Spinal cord (tissue), 10 donors: ENCODE results near the gene GNAI2. TPM values are rescaled to one million over a fixed set of nuclear protein-coding genes. Genes with fewer than 3 reads are reported as not detected.

Experiments used
- DNase-seq, 6 donors: peaks; one replicate each; pipeline versions ENCODE4 v3.0.0 to v3.0.0-alpha.2; 2013 to 2015; ENCODE audit warnings: low spot score in 6 of 6, low read depth in 4 of 6
- H3K27ac ChIP-seq: one replicate; pipeline ENCODE4 v1.5.1; 2013; ENCODE audit warnings: low read depth, low read length, control low read depth
- H3K27me3 ChIP-seq: one replicate; pipeline ENCODE4 v1.6.1; 2013; ENCODE audit warnings: low read length; ENCODE audit not compliant: control insufficient read depth, insufficient read depth
- H3K36me3 ChIP-seq: one replicate; pipeline ENCODE4 v1.6.1; 2013; ENCODE audit warnings: low read length; ENCODE audit not compliant: control insufficient read depth, insufficient read depth
- H3K4me1 ChIP-seq: one replicate; pipeline ENCODE4 v1.6.1; 2013; ENCODE audit warnings: low read length; ENCODE audit not compliant: control insufficient read depth, insufficient read depth
- H3K4me3 ChIP-seq: one replicate; pipeline ENCODE4 v1.5.1; 2013; ENCODE audit warnings: low read depth, low read length, control low read depth
- H3K9me3 ChIP-seq: one replicate; pipeline ENCODE4 v1.6.1; 2013; ENCODE audit warnings: low read length; ENCODE audit not compliant: control insufficient read depth, insufficient read depth
- WGBS: methylation state at CpG from one replicate; pipeline ENCODE4 v1.1.5; 2013; ENCODE audit warnings: missing lambda C conversion rate; ENCODE audit not compliant: insufficient coverage; 5-methylcytosine and 5-hydroxymethylcytosine counted together
- polyA plus RNA-seq, 2 donors: library from polyadenylated mRNA; unstranded; fragments of 120-200 nt; gene quantifications; one replicate each; pipeline ENCODE4 v1.2.1, GENCODE V29; 2013; ENCODE audit not compliant: insufficient read length in 2 of 2
- total RNA-seq, 2 donors: library from RNA; depleted of rRNA in 1 of 2; stranded (reverse); fragments of 120-200 nt in 1 of 2; fragments of >200 nt in 1 of 2; gene quantifications; one replicate each; pipeline versions ENCODE4 v1.2.3 to v1.2.4, GENCODE V29; 2013 to 2014
- donor health status: healthy.

GNAI2 gene
- total and polyA plus RNA-seq, 4 donors = 123 to 308 (median 264) TPM

DNA sequence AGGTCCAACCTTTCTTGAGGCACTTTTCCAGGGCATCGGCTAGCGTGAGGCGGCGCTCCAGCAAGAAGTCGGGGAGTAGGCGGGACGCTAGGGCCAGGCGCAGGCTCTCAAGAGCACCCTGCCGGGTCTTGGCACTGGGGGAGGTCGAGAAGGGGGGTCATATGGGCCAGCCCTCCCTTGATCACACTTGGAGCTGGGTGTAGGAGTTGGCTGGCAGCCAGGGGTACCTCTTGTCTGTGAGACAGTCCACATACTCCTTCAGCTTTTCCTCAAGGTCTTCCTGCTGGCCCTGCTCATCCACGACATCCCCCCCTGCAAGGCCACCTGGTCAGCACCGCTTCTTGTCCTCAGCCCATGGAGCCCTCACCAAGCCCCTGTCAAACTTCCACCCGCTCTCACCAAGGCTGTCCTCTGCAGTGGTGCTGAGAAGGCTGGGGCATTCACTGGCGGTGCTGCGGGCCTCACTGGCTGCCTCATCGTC, 54.2 kb downstream of the GNAI2 start:
- no peak overlapping the region for H3K4me3 ChIP-seq
- H3K4me1 ChIP-seq = peaks cover 29% of the 10 kb centered on the region
- H3K27me3 ChIP-seq = no peaks in the 10 kb centered on the region
- WGBS = 97% methylated on average over 6 of the region's 16 CpGs
- H3K27ac ChIP-seq = no peak overlapping the region
- no peak for DNase-seq
- no peaks in the 10 kb centered on the region for H3K9me3 ChIP-seq
- H3K36me3 ChIP-seq = peaks cover 53% of the 10 kb centered on the region

DNA sequence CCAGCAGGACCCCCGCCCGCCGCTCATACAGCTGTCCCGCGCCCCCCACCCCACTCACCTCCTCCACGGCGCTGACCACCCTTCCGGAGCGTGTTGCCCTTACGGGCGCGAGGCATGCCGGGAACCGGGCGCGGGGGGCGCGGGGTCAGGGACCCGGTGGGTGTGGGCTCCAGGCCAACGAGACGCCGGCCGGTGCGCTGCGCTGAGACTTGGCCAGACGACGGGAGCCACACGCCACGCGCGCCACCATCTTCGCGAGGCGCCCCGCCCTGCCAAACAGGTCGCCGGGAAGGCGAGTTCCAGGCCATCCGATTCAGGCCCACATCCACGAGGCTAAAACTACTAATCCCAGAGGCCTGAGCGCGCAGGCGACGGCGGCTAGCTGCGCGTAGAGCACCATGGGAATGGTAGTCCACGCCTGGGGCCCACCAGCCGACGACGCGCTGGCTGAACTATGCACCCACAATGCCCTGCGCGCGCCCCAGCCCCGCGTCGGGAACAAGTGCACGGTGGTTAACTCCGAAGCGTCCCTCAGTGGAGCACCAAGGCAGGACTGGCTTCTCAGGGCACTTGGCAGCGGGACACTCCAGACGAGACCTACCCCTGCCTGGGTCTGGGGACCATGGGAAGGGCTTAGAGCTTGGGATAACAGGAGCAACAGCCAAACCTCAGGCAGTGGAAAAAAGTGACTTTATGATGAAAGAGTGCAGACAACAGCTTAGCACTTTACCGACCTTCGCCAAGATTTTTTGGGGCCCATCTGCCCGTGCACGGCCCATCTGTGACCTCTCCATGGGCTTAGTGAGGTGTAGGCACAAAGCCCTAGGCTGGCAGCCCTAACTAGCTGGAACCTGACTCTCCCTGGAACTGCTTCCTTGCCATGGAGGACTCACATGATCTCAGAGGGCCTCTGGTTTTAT, 56.4 kb downstream of the GNAI2 start, which contains the start of gene IFRD2:
Gene IFRD2 (minus strand): TSS at position 271 of the 920 bp plus-strand sequence. CDS start 155 bp downstream, at position 116.
- peak; percentile 86 to 99 (median 94) for DNase-seq
- Histone ChIP-seq H3K27ac (peak within 1 kb of the TSS; percentile 87), H3K27me3 (no peaks in the 10 kb centered on the region), H3K36me3 (peaks cover 58% of the 10 kb centered on the region), H3K4me3 (peak within 1 kb of the TSS; percentile 82), H3K9me3 (no peaks in the 10 kb centered on the region), H3K4me1 (peaks cover 31% of the 10 kb centered on the region)
- 2% methylated on average over 66 of the region's 67 CpGs for WGBS

DNA sequence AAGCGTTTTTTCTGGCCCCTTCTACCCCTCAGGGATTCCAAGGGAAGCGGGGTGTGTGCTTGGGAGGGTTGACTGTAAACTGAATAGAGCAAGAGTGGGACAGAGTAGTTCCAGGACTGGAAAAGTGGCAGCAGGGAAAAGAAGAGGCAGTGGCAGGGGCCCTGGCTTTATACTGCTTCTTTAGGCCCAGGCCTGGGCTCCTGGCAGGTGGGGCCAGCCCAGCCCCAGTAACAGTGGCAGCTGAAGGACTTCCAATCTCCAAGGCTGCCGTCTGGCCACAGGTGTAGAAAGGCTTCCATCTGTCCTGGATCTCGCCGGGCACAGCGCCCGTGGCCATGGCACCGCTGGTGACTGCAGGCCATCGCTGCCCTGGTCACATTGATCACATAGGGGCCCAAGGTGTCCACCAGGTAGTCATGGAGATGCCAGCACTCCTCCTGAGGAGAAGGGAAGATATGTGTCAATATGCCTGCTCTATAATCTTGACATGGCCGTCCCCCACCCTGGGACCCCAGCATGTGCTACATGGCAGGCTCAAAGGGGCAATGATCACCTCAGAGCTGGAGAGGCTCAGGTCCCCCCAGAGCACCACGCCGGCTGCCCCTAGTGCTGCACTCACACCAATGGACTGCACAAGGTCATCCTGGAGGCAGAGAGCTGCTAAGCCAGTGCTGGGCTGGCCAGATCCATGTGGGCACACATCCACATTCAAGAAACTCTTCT, 57.2 kb downstream of the GNAI2 start:
- H3K27ac ChIP-seq = peak overlapping the region; percentile 87
- H3K27me3 ChIP-seq = no peaks in the 10 kb centered on the region
- peaks cover 39% of the 10 kb centered on the region for H3K4me1 ChIP-seq
- H3K36me3 ChIP-seq = peaks cover 51% of the 10 kb centered on the region
- no peak for DNase-seq
- no peak overlapping the region for H3K4me3 ChIP-seq
- WGBS = 87% methylated on average over 12 of the region's 12 CpGs
- H3K9me3 ChIP-seq = no peaks in the 10 kb centered on the region

DNA sequence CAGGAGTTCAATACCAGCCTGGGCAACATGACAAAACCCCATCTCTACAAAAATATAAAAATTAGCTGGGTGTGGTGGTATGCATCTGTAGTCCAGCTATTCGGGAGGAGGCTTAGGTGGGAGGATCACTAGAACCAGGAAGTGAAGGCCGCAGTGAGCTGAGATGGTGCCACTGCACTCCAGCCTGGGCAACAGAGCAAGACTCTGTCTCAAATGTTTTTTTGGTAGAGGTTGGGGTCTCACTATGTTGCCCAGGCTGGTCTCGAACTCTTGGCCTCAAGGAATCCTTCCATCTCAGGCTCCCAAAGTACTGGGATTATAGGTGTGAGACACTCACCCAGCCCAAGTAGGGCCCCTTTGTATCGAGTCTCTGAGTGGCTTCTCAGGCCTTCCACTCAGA, 58.1 kb downstream of the GNAI2 start:
- Histone ChIP-seq H3K4me1 (peaks cover 48% of the 10 kb centered on the region), H3K36me3 (peaks cover 43% of the 10 kb centered on the region), H3K27me3 (no peaks in the 10 kb centered on the region), H3K9me3 (no peaks in the 10 kb centered on the region), H3K27ac (no peak overlapping the region), H3K4me3 (no peak overlapping the region)
- no peak for DNase-seq
- 95% methylated on average over 3 of the region's 4 CpGs for WGBS

DNA sequence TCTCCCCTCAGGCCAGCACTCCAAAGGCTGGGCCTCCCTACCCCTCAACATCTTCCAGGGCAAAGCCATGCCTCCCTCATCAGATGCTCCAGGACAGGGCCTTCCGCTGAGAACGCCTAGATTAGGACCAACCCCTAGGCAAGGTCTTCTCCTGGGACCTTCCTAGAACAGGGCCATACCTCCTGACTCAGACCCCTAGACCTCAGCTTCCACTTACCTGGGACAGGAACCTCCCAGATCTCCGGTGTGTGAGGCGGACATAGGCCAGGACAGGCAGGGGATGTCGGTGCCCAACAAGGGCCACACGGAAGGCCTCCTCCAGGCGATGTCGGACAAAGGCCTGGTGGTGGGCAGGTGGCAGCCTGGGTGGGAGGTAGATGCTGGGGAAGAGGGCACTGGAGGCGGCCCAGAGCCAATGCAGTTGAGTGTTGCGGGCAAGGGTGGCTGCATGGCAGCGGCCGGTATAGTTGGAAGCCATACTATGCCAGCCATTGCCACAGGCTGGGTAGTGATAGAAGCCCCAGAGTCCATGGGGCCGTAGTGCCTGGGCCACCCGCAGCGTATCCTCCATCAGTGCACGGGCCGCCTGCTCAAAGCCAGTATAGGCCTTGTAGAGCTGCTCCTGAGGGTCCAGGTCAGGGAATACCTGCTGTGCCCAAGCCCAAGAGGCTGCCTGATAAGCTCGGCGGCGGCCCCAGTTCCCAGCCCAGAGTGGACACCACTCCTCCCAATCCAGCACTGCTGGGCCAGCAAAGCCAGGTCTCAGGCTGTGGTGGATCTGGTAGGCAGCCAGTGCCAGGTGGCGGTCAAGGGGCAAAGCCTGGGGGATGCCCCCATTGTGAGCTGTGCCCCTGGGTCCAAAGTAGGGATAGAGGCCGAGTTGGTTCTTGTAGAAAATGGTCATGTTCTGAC, 58.7 kb downstream of the GNAI2 start:
- no peak for DNase-seq
- Histone ChIP-seq H3K9me3 (no peaks in the 10 kb centered on the region), H3K27ac (no peak overlapping the region), H3K4me1 (peaks cover 51% of the 10 kb centered on the region), H3K36me3 (peaks cover 36% of the 10 kb centered on the region), H3K27me3 (no peaks in the 10 kb centered on the region), H3K4me3 (no peak overlapping the region)
- 89% methylated on average over 22 of the region's 22 CpGs for WGBS

DNA sequence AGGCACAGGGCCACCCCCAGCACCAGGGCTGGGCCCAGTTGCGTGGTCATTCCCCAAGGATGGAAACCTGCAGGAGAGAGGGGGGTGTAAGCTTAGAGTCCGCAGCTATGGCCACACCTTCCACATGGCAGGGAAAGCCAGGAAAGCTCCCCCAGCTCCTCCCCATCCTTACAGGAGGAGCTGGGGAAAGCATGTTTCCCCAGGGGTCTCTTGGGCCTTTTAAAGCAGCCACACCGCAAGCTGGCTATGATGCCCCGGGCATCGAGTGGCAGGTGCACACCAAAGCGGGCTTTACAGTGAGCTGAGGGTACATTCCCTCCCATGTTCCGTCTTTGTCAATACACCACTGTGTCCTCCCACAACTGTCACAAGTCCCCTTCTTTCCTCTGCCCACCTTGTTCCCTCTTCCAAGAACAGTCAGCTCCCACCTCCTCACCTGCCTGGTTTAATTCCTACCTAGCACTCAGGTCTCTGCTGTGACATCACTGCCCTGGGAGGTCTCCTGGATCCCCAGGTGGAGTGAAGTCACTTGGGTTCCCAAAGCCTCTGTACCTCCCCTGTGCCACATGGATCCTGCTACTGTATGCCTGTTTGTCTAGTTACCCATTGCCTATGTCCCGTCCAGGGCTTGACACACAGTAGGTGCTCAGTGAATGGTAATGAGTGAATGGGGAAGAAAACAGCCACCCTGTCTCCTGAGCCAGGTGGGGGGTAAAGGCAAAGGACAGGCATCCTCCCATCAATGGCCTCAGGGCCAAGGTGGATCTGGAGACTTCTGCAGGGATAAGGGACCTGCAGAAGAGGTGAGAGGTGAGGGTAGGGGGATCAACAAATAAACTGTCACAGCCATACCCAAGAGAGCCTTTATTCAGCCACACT, 59.8 kb downstream of the GNAI2 start:
- no peak for DNase-seq
- Histone ChIP-seq H3K9me3 (no peaks in the 10 kb centered on the region), H3K4me3 (no peak overlapping the region), H3K27ac (no peak overlapping the region), H3K27me3 (no peaks in the 10 kb centered on the region), H3K4me1 (peaks cover 56% of the 10 kb centered on the region), H3K36me3 (peaks cover 30% of the 10 kb centered on the region)
- 86% methylated on average over 5 of the region's 8 CpGs for WGBS

DNA sequence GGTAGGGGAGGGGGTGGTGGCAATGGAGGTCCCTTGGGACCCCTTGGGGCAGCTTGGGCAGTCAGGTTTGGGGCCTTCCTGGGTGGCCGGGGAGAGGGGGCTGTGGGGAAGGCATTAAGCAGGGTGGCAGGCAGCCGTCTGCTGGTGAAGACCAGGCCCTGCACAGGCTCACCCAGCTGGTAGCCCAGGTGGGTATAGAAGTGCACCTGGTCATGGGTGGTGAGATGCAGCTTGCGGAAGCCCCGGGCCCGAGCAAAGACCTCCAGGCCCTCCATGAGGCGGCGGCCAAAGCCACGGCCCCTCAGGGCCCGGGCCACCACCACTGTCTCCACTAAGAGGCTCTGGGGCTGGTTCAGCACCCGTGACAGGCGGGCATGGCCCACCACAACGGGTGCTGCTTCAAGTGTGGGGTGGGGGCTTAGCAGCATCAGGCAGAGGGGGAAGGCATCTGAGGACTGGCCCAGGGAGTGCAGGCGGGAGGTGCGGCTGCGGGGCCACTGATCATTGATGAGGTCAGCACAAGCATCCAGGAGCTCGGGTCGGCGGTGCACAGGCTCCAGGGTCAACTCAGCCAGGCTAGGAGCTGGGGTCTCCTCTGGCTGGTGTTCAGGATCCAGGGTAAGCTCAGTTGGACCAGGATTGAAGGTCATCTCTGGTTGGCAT, 60.8 kb downstream of the GNAI2 start:
- DNase-seq = no peak
- Histone ChIP-seq H3K4me1 (peaks cover 51% of the 10 kb centered on the region), H3K4me3 (no peak overlapping the region), H3K9me3 (no peaks in the 10 kb centered on the region), H3K27ac (no peak overlapping the region), H3K36me3 (peaks cover 32% of the 10 kb centered on the region), H3K27me3 (no peaks in the 10 kb centered on the region)
- 97% methylated on average over 18 of the region's 18 CpGs for WGBS

DNA sequence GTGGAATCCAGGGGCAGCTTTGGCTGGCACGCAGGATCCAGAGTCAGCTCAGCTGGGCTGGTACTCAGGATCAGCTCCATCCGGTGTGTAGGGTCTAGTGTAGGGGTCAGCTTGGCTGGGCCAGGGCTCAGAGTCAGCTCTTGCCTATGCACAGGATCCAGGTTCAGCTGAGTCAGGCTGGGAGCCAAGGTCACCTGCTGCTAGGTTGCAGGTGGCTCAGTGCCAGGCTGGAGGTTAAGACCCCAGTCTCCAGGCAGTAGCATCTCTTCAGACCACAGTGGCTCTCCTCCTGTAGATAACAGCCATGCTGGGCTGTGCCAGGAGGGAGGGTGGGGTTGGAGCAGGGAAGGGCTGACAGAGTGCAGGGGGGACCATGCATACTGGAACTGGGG, 61.4 kb downstream of the GNAI2 start:
- H3K27ac ChIP-seq = no peak overlapping the region
- 96% methylated on average over 2 of the region's 2 CpGs for WGBS
- no peak overlapping the region for H3K4me3 ChIP-seq
- H3K36me3 ChIP-seq = peaks cover 38% of the 10 kb centered on the region
- H3K4me1 ChIP-seq = peaks cover 54% of the 10 kb centered on the region
- H3K9me3 ChIP-seq = no peaks in the 10 kb centered on the region
- no peak for DNase-seq
- H3K27me3 ChIP-seq = no peaks in the 10 kb centered on the region
